K562 (cell line): Measurements from ENCODE around the gene CLK3. TPM values are rescaled to one million over a fixed set of nuclear protein-coding genes. Genes with fewer than 3 reads are reported as not detected.

ENCODE experiments used
- CBFA2T2 ChIP-seq: fragments of 450-650 bp; conservative IDR thresholded peaks from 2 replicates; pipeline ENCODE4 v1.6.1; 2017; ENCODE audit warnings: mild to moderate bottlenecking
- CBX3 ChIP-seq, 2 experiments: IDR thresholded peaks; 1 replicate in 1 of 2; 2 replicates in 1 of 2; pipeline ENCODE4 v1.6.1; 2012; ENCODE audit warnings: inconsistent platforms in 2 of 2, low read length in 2 of 2, borderline replicate concordance in 1 of 2, control low read depth in 1 of 2
- CXXC5 ChIP-seq: fragments of 250-450 bp; sonication (Bioruptor Pico); IDR thresholded peaks from 2 replicates; pipeline ENCODE4 v1.8.0; 2022; ENCODE audit warnings: inconsistent platforms, mild to moderate bottlenecking, moderate library complexity
- EGR1 ChIP-seq: fragments of 450-650 bp; conservative IDR thresholded peaks from 2 replicates; pipeline ENCODE4 v1.6.1; 2017; ENCODE audit warnings: mild to moderate bottlenecking
- ETS2 ChIP-seq: IDR thresholded peaks from 2 replicates; pipeline ENCODE4 v1.6.1; 2016; ENCODE audit warnings: borderline replicate concordance, missing genetic modification characterization, mild to moderate bottlenecking, moderate library complexity, missing compliant biosample characterization; ENCODE audit not compliant: poor library complexity, severe bottlenecking
- GABPA ChIP-seq: fragments of 200-800 bp; sonication (Bioruptor generic); conservative IDR thresholded peaks from 2 replicates; pipeline ENCODE4 v1.6.1; 2016; ENCODE audit warnings: low read depth, missing genetic modification characterization, missing compliant biosample characterization
- GABPB2 ChIP-seq: fragments of 250-450 bp; sonication (Bioruptor Pico); conservative IDR thresholded peaks from 2 replicates; pipeline ENCODE4 v1.5.1; 2021; ENCODE audit warnings: mild to moderate bottlenecking
- HES1 ChIP-seq: fragments of 450-650 bp; IDR thresholded peaks from 2 replicates; pipeline ENCODE4 v1.6.1; 2016; ENCODE audit warnings: low read depth, mild to moderate bottlenecking, moderate library complexity
- MAZ ChIP-seq, 2 experiments: fragments of 450-650 bp in 1 of 2; sonication (generic) in 1 of 2; formaldehyde crosslinking; IDR thresholded peaks in 1 of 2; conservative IDR thresholded peaks in 1 of 2; 2 replicates each; pipeline versions ENCODE4 v1.4.0 to v1.5.0; 2020; ENCODE audit warnings: mild to moderate bottlenecking in 1 of 2, missing genetic modification reagents in 1 of 2
- MBD2 ChIP-seq: sonication (generic); IDR thresholded peaks from 2 replicates; pipeline ENCODE4 v1.6.1; 2016; ENCODE audit warnings: low read depth, borderline replicate concordance
- MIER1 ChIP-seq: fragments of 450-650 bp; IDR thresholded peaks from 2 replicates; pipeline ENCODE4 v1.6.1; 2016; ENCODE audit warnings: antibody characterized with exemption, mild to moderate bottlenecking, low read depth
- MLLT1 ChIP-seq, 2 experiments: fragments of 450-650 bp; IDR thresholded peaks; 2 replicates each; pipeline ENCODE4 v1.6.1; 2016
- POLR2AphosphoS2 ChIP-seq: IDR thresholded peaks from 2 replicates; pipeline ENCODE4 v1.6.1; 2012; ENCODE audit warnings: low read length, improper control_type of control experiment
- RHOXF2B ChIP-seq: fragments of 250-450 bp; sonication (Bioruptor Pico); conservative IDR thresholded peaks from 2 replicates; pipeline ENCODE4 v1.5.1; 2021
- SMAD1 ChIP-seq: fragments of 150-350 bp; IDR thresholded peaks from 2 replicates; pipeline ENCODE4 v1.6.1; 2014; ENCODE audit warnings: low read length, low read depth; ENCODE audit not compliant: partially characterized antibody
- SREBF2 ChIP-seq: sonication (generic); formaldehyde crosslinking; IDR thresholded peaks from 2 replicates; pipeline ENCODE4 v1.4.0; 2020; ENCODE audit warnings: mild to moderate bottlenecking, missing genetic modification reagents
- TRIM24 ChIP-seq, 2 experiments: fragments of 450-650 bp; IDR thresholded peaks; 2 replicates each; pipeline ENCODE4 v1.6.1; 2016
- ZNF263 ChIP-seq: sonication (generic); formaldehyde crosslinking; IDR thresholded peaks from 2 replicates; pipeline ENCODE4 v1.8.0; 2022; ENCODE audit warnings: mild to moderate bottlenecking, missing genetic modification reagents, borderline replicate concordance
- ZNF592 ChIP-seq: fragments of 450-650 bp; IDR thresholded peaks from 2 replicates; pipeline ENCODE4 v1.6.1; 2017; ENCODE audit warnings: antibody characterized with exemption, mild to moderate bottlenecking
- ZSCAN29 ChIP-seq: fragments of 450-650 bp; IDR thresholded peaks from 2 replicates; pipeline ENCODE4 v1.6.1; 2017
- polyA plus RNA-seq, 8 experiments: library from polyadenylated mRNA; depleted of rRNA in 4 of 8; stranded (reverse) in 5 of 8; unstranded in 3 of 8; fragments of >200 nt; fragmentation: Nextera tagmentation in 2 of 8; fragmentation: Illumina TruSeq in 1 of 8; extraction: Ambion mirVana in 2 of 8; extraction: Trizol in 1 of 8; gene quantifications; 2 replicates each; pipeline versions ENCODE4 v1.2.1 to v1.2.3, GENCODE V29; 2011 to 2014; ENCODE audit warnings: inconsistent platforms in 1 of 8, missing spikeins in 1 of 8
- total RNA-seq, 7 experiments: library from RNA; depleted of rRNA in 6 of 7; stranded (reverse); fragments of >200 nt in 6 of 7; fragmentation: Illumina TruSeq in 2 of 7; extraction: Trizol in 2 of 7; gene quantifications; 2 replicates each; pipeline versions ENCODE4 v1.2.1 to v1.2.3, GENCODE V29; 2011 to 2021; ENCODE audit warnings: low replicate concordance in 1 of 7
- TF ChIP-seq, protein P1 (sequence below): conservative IDR thresholded peaks from 2 replicates; pipeline ENCODE4 v1.6.1; 2011; ENCODE audit warnings: low read depth, mild to moderate bottlenecking, low read length; ENCODE audit not compliant: control insufficient read depth

CLK3 gene
- total and polyA plus RNA-seq, 9 of the 15 experiments (the other 6 are each of a cell fraction or from before 2014, with no cell fraction given), result 1.2 to 95.2 (median 51.7) TPM

DNA sequence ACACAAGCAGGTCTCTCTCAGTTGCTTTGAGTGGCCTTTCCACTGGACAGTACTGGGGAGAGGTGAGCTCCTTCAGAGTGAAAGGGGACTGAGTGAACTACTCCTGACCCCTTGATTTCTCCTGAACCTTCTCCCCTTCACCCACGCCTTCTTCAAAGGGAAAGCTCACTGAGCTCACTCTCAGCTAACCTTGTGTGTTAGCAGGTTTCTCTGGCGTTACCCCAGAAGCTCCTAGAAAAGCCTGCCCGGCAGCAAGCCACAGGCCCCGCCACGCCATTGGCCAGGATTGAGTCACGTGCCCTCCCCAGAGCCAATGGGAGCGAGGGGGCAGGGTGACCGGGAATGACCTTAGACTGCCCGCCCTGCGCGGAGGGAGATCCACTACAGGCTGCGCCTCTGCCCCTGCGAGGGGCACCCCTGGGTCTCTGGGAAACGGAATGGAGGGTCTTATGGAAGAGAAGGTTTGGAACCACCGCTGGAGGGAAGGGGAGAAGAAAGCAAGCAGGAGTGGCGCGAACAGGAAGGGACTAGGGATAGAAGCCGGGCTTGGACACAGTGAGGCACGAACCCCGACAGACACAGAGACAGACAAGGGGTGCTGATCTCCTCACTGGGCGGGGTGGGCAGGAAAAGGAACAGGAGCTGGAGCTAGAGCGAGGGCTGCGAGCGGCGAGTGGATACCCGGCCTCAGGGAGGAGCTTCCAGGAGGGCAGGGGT lies 17.4 kb upstream of the CLK3 start (continued):
- TF ChIP-seq EGR1 (peak; percentile 59), HES1 (peak; percentile 39; the same call in 1 of the 2 replicates), ZNF263 (CRISPR knock-in tag) (no peak), MIER1 (peak; percentile 66; the same call in 1 of the 2 replicates), MLLT1 (IDR thresholded peaks at IDR 0.05) (peak; percentile 58 to 73; a peak in 3 of 4 replicates), GABPA (peak; percentile 19; the same call in 1 of the 2 replicates), ZNF592 (peak; percentile 51; the same call in 1 of the 2 replicates), MBD2 (peak; percentile 88), SMAD1 (peak; percentile 50), CBX3 (IDR thresholded peaks at IDR 0.05; ENCODE audit: borderline replicate concordance in 1 of 2, low read length in 2 of 2) (no peak), ETS2 (tag) (no peak), ZSCAN29 (no peak), CXXC5 (CRISPR knock-in tag) (peak; percentile 49; the same call in 1 of the 2 replicates), CBFA2T2 (peak; percentile 85), GABPB2 (no peak), MAZ (CRISPR knock-in tag; conservative IDR thresholded peaks at IDR 0.05 in 1 of 2, IDR thresholded peaks at IDR 0.05 in 1 of 2) (peak; percentile 78 to 83), RHOXF2B (CRISPR knock-in tag) (no peak), POLR2AphosphoS2 (peak; percentile 88; the same call in 1 of the 2 replicates), TRIM24 (IDR thresholded peaks at IDR 0.05) (peak in 1 of 2 experiments; percentile 54; a peak in 1 of 4 replicates), SREBF2 (CRISPR knock-in tag) (0 out of 2 replicates have a peak, but pooled peaks have one; percentile 20)
- TF ChIP-seq, protein P1, sequence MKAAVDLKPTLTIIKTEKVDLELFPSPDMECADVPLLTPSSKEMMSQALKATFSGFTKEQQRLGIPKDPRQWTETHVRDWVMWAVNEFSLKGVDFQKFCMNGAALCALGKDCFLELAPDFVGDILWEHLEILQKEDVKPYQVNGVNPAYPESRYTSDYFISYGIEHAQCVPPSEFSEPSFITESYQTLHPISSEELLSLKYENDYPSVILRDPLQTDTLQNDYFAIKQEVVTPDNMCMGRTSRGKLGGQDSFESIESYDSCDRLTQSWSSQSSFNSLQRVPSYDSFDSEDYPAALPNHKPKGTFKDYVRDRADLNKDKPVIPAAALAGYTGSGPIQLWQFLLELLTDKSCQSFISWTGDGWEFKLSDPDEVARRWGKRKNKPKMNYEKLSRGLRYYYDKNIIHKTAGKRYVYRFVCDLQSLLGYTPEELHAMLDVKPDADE, result no peak
